ENCODE measurements around the gene B4GALNT3.

Gene B4GALNT3

DNA sequence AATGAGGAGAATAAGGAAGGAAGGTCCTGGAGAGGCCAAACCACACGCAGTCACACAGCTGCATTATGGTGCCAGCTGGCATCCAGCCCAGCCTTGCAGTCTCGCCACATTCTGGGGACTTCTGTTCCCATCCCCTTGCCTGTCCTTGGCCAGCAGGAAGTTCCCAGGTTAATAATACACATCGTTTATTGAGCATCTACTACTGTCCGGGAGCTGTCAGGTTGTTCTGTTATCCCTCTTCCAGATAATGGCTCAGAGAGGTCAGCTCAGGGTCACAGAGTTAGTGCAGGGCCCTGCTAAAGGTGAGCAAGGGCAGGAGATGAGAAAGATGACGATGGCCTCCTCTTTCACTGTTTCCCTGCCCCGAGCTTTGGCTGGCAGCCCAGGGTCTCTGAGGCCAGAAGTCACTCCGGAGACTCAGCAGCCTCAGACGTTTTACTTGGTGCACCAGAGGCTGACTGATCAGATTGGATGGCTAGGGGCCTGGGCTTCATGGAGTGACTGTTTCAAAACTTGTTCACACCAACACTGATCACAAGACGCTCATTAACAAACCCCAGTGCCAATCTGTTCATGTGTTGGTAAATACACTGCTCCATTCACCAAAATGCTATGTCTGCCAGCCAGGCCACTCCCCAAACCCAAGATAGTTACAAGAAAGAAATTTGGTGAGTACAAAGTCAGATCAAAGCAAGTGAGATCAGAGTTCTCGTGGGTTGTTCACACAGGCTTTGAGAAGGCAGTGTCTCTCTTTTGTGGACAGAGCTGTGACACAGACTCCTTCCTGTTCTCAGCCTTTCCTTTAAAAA, 79.2 kb downstream of the B4GALNT3 start:
- peak in 1 of 2 donors; percentile 8 for DNase-seq (ENCODE audit: low read depth in 2 of 2, low spot score in 1 of 2)

DNA sequence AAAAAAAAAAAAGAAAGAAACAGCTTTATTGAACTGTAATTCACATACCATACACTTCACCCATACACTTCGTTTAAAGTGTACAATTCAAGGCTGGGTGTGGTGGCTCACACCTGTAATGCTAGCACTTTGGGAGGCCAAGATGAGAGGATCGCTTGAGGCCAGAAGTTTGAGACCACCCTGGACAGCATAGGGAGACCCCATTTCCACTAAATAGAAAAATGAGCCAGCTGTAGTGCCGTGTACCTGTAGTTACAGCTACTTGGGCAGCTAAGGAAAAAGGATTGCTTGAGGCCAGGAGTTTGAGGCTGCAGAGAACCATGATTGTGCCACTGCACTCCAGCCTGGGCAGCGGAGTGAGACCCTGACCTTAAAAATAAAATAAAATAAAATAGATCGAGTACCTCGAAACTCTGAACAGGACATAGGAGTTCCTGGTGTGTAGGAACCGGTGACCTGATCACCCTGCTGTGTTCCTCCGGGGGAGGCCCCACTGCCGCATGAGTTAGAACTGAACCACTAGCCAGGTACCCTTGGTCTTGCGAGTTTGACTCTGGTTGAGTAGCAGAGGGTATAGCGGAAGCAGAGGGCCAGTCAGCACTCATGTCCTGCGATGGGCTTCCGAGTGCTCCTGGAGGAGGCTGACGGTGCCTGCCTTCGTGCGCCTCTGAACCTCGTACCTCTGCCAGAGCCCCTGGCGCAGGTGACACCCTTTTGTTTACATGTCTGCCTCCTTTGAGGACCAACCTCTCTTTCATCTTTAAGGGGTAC, 80.0 kb downstream of the B4GALNT3 start:
- no peak for DNase-seq (ENCODE audit: low read depth in 2 of 2, low spot score in 1 of 2)

DNA sequence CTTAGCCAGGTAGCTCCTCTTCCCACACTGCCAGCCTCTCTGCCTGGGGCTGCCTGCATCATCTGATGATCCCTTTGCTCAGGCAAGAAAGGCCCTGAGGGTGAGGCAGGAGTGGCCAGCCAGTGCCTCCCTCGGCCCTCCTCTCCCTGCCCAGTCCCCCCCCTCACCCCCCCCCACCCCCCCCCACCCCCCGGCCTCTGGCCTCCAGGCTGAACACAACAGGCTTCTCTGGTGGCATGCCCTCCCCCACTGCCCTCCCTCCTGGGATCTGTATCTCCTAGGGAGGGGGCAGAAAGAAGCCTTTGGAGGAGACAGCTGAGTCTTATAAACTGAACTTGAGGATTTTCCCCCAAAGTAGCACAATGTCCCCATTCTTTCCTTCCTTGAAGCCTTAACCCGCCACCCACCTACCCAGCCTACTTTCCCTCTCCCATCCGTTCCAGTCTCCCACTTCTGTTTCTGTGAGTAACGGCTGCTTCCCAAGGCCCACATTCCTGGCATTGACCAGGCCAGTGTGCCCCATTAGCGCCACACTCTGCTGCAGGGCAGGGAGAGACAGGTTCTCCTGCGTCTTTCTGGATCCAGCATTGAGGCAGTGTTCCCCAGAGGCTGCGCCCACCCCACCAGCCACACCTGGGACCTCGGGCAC, 82.1 kb downstream of the B4GALNT3 start:
- no peak for DNase-seq (ENCODE audit: low read depth in 2 of 2, low spot score in 1 of 2)

DNA sequence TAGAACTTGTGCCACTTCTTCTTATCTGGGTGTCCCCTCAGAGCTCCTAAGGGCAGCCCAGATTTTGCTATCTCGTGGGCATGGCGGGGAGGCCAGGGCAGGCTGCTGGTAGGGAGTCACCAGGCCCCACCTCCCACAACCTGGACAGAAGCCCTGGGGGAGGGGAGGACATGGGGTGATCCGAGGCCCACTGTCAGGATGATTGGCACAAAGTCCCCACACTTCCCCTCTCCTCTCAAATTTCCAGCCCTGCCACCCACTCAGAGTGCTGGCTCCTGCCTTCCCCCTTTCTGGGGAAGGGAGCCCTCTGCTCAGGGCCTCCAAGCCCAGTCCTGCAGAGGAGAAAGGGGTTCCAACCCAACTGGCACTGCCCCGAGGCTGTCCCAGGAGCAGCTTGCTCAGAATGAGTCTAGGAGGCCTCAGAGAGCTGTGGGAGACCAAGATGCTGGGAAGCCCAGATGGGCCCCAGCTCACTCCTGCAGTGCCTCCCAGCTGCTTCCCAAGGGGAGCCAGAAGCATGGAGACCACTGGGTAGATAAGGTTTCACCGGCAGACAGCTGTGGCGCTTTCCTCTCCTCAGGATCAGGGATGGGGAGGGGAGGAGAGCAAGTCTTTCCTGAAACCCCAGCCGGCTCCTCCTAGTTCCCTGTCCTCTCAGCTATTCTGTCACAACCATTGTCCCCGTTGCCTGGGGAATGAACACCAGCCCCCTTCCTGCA, 82.8 kb downstream of the B4GALNT3 start:
- DNase-seq (ENCODE audit: low read depth in 2 of 2, low spot score in 1 of 2), result no peak

DNA sequence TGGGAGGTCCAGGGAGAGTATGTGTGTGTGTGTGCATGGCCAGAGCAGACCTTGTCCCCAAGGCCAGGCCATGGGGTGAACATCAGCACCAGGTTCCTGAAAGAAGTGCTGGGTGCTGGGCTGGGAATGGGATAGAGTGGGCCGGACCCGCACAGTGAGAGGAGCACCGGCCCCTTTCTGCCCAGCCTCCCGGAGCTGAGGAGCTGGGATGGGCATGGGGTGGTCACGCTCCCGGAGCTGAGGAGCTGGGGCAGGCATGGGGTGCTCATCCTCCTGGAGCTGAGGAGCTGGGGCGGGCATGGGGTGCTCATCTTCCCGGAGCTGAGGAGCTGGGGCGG, 83.3 kb downstream of the B4GALNT3 start:
- no peak for DNase-seq (ENCODE audit: low read depth in 2 of 2, low spot score in 1 of 2)

DNA sequence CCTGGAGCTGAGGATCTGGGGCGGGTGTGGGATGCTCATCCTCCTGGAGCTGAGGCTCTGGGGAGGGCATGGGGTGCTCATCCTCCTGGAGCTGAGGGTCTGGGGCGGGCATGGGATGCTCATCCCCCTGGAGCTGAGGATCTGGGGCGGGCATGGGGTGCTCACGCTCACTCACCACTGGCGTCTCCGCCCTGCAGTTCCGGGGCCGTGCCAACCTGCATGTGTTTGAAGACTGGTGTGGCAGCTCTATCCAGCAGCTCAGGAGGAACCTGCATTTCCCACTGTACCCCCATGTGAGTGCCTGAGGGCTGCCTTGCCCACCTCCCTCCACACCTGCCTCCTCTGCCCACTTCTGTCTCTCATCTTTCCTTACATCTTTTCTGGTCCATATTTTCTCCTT, 84.4 kb downstream of the B4GALNT3 start:
- DNase-seq (ENCODE audit: low read depth in 2 of 2, low spot score in 1 of 2), result no peak

DNA sequence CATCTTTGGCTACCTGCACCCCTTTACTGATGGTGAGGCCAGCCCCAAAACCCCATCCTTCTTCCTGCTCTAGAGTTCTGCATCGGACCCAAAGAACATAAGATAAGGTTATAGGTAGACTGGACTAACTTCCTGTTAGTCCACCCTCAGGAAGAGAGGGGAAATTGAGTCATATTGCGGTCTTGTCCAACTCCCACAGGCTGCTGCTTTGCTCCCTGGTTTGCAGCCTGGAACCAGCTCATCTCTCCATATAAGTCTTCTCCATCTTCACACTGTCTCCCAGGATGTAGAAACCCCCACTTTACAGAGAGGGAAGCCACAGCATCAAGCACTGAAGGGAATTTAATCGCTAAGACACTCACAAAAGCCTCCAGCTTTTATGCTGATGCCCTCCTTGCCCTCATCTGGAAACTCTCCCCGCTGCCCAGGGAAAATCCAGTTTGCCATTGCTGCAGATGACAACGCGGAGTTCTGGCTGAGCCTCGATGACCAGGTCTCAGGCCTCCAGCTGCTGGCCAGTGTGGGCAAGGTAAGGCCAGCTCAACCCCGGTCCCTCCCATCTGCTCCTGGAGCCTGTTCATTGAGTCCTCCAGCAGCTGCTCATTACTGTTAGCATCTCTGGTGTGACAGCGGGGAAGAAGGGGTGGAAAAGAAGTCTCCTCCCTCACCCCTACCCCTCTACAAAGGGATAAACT, 85.3 kb downstream of the B4GALNT3 start:
- no peak for DNase-seq (ENCODE audit: low read depth in 2 of 2, low spot score in 1 of 2)

DNA sequence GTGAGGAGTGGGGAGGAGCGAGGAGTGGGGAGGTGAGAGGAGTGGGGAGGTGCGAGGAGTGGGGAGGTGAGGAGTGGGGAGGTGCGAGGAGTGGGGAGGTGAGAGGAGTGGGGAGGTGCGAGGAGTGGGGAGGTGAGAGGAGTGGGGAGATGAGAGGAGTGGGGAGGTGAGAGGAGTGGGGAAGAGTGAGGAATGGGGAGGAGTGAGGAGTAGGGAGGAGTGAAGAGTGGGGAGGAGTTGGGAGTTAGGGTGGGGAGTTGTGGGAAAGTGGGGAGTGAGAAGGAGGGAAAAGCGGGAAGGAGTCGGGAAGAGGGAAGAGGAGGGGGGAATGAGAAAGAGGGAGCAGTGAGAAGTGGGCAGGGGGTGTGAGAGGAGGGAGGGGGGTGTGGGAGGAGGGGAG, 86.1 kb downstream of the B4GALNT3 start:
- no peak for DNase-seq (ENCODE audit: low read depth in 2 of 2, low spot score in 1 of 2)

DNA sequence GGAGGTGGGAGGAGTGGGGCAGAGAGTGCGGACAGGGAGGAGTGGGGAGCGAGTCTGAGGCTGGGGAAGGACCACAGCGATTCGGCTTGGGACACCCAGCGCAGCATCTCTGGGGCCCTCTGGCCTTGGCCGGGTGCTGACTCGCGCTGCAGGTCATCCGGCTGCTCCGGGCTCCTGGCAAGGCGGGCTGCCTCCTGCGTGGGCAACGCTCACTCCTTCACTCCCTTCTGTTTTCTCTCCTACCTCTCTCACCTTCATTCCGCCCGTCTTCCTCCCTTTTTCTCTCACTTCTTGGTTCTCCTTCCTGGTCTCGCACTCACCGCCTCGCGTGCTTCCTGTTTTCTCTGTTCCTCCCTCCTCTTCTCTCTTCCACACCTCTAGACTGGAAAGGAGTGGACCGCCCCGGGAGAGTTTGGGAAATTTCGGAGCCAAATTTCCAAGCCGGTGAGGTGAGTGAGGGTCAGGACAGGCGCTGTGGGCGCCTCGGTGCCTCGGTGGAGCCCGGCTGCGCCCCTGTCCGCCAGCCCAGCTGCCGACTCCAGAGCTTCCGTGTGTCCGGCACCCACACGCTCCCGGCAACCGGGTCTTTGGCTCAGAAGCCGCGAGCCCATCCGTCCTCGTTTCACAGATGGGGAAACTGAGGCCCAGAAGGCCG, 86.7 kb downstream of the B4GALNT3 start:
- no peak for DNase-seq (ENCODE audit: low read depth in 2 of 2, low spot score in 1 of 2)

DNA sequence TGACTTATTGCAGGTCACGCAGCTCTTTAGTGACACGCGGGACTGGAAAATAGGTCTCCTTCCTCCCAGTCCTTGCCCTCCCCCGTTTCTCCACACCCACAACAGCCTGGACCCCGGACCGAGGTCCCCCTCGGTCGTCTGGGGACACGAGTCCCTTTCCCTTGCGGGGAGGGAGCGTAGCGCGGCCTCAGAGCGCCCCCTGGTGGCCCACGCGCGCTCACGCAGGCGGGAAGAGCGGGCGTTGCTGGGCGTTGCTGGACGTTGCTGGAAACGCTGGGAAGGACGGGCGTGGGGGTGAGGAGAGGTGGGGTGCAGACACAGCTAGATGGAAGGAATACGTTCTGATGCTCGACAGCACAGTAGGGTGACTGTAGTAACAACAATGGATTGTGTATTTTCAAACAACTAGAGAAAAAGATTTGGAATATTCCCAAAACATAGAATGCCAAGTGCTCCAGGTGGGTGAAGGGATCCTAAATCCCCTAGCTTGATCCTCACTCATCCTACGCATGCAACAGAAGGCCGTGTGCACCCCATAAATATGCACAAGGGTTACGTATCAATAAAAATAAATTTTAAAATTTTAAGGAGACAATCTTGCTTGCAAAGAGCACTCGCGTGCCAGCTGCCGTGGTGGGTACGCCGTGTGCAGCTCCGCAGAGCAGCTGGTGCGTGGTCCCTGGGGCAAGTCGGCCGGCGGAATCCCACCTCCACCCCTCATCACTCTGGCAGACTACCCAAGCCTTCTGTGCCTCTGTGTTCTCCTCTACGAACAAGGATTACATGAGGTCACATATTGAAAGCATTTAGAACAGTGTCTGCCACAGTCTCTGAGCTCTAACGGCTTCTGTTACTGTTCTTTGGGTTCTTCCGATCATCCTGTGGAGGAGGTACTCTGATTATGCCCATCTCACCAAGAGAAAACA, 87.4 kb downstream of the B4GALNT3 start:
- peak; percentile 34 to 41 for DNase-seq (ENCODE audit: low read depth in 2 of 2, low spot score in 1 of 2)

DNA sequence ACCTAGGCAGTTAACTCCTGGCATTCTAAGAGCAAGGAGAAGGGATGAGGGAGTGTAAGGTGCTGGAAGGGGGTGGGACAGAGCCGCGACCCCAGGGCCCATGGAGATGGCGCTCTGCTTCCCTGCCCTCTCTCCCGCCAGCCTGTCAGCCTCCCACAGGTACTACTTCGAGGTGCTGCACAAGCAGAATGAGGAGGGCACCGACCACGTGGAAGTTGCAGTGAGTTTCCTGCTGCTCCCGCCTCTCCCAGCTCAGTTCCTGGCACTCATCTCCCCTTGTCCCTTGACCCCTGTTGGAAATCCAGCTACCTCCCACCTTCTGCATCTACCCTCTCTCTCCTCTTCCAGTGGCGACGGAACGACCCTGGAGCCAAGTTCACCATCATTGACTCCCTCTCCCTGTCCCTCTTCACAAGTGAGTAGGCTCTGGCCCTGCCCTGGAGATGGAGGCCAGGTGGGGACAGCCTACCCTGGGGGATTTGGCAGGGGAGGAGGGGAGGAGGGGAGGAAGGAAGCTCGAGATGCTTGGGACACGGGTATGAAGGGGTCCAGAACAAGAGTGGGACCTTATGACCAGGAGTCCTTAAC, 88.2 kb downstream of the B4GALNT3 start:
- DNase-seq (ENCODE audit: low read depth in 2 of 2, low spot score in 1 of 2), result no peak

DNA sequence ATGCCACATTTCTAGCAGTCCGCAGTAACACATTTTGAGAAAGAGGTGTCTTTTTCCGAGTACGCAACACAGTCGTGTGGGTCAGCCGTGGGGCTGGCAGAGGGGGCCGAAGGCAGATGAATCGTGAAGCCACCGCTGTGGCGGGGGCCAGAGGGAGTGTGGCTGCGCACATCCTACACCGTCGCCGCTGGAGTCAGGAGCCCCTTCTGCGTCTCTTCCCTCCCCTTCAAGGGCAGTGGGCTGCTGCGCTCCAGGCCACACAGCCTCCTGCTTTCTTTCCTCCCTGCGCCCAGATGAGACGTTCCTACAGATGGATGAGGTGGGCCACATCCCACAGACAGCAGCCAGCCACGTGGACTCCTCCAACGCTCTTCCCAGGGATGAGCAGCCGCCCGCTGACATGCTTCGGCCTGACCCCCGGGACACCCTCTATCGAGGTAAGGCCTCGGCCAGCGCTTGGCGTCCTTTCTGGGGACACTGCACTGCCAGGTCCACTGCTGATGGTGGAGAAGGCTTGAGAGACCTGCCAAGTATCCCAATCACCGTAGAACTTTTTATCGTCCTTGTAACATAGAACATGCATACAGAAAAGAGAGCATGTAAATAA, 89.8 kb downstream of the B4GALNT3 start:
- no peak for DNase-seq (ENCODE audit: low read depth in 2 of 2, low spot score in 1 of 2)

DNA sequence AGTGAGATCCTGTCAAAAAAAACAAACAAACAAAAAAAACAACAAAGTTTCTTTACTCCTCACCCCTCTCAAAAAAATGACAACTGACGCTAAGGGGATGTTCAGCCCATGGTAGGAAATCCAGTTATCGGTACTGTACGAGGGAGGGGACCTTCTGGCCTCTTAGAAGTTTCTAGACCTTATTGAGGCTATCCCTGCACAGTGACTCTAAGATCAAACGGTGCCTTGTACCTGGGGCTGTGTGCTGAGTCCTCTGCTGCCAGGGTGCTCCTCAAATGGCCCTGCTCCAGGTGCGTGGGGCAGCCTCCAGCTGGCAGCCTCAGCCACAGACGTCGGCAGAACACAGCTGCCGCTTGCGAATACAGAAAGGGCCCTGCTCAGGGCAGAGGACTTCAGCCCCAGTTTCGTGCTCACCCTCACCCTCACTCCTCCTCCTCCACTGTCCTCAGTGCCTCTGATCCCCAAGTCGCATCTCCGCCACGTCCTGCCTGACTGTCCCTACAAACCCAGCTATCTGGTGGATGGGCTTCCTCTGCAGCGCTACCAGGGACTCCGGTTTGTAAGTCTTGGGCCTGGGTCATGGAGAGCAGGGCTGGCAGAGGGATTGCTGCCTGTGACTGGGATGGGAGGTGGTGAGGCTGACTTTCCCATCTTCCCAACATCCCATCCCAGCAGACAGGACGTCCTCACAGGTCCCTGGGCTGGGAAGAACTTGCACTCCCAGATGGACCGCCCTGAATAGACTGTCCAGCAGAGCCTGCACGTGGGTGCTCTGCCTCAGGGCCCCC, 90.9 kb downstream of the B4GALNT3 start:
- DNase-seq (ENCODE audit: low read depth in 2 of 2, low spot score in 1 of 2), result no peak

DNA sequence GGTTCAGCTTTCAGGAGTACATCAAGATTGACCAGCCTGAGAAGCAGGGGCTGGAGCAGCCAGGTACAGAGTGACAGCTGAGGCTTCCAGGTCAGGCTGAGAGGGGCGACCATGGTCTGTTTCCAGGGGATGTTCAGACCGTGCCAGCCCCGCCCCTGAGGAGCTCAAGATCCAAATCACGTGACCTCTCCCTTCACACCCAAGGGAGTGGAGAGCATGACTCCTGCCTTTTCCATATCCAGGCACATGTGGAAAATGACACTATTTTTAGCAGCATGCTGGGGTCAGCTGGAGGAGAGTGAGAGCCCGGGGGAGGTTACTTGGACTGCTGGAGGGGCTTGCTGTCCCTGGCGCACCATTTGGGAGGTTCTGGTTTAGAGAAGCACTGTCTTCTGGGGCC, 92.7 kb downstream of the B4GALNT3 start:
- no peak for DNase-seq (ENCODE audit: low read depth in 2 of 2, low spot score in 1 of 2)

DNA sequence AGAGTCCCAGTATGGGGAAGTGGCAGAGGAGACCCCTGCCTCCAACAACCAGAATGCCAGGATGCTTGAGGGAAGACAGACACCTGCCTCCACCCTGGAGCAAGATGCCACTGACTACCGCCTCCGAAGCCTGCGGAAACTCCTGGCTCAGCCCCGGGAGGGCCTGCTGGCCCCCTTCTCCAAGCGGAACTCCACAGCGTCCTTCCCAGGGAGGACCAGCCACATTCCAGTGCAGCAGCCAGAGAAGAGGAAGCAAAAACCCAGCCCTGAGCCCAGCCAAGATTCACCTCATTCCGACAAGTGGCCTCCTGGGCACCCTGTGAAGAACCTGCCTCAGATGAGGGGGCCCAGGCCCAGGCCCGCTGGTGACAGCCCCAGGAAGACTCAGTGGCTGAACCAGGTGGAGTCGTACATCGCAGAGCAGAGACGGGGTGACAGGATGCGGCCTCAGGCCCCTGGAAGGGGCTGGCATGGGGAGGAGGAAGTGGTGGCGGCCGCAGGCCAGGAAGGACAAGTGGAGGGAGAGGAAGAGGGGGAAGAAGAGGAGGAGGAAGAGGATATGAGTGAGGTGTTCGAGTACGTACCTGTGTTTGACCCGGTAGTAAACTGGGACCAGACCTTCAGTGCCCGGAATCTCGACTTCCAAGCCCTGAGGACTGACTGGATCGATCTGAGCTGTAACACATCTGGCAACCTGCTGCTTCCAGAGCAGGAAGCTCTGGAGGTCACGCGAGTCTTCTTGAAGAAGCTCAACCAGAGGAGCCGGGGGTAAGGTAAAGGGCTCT, 93.7 kb downstream of the B4GALNT3 start:
- no peak for DNase-seq (ENCODE audit: low read depth in 2 of 2, low spot score in 1 of 2)

DNA sequence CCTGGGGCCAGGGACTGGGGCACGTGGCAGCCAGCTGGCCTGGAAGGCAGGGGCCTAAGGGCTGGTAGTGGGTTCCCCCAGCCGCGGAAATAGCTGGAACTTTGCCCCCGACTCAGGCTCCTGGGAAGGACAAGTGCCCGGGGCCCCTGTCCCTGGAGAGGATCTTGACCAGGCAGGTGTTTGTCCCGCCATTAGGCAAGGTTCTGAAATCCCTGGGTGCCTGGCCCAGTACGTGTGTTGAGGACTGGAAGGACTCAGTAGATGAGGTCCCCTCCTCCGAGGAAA, 94.2 kb downstream of the B4GALNT3 start:
- DNase-seq (ENCODE audit: low read depth in 2 of 2, low spot score in 1 of 2), result no peak

DNA sequence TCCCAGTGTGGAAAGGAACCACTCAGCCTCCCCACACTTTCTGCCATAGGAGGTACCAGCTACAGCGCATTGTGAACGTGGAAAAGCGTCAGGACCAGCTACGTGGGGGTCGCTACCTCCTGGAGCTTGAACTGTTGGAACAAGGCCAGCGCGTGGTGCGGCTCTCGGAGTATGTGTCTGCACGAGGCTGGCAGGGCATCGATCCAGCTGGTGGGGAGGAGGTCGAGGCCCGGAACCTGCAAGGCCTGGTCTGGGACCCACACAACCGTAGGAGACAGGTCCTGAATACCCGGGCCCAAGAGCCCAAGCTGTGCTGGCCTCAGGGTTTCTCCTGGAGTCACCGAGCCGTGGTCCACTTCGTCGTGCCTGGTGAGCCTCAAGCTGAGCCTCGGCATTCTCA, 96.8 kb downstream of the B4GALNT3 start:
- DNase-seq (ENCODE audit: low read depth in 2 of 2, low spot score in 1 of 2), result no peak

Measured in stimulated activated CD8-positive, alpha-beta memory T cell treated with anti-CD3 and anti-CD28 coated beads, Interleukin-4, amount 100 ng/mL, for 1 hour (primary cell).